ENCODE data around the gene VSIG10L2.

DNA sequence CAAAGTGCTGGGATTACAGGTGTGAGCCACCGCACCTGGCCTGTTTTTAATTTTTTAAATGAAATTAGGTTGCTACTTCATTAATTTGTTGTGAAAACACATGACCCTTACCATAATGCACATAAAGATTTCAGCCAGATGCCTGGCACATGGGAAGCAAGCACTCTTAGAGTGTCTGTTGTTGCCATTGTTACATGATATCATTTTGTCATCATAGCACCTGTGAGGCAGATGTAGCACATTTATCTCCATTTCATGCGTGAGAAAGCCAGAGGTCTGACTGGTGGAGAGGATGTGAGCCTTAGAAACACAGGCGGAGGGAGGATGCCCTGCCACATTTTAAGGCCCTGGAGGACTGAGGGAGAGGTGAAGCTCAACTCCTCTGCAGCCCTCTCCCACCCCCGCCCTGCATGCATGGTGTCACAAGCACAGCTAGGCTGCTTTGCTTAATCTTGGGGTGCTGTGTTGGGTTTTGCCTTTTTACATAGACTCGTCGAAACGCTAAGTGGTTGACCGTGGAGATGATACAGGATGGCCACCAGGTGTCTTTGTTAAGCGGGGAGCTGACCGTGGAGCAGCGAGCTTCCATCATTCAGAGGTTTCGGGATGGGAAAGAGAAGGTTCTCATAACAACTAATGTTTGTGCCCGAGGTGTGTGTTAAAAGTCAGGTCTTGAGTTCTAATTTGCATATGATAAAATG, 27.6 kb upstream of the VSIG10L2 start:
- TF ChIP-seq, protein P1, sequence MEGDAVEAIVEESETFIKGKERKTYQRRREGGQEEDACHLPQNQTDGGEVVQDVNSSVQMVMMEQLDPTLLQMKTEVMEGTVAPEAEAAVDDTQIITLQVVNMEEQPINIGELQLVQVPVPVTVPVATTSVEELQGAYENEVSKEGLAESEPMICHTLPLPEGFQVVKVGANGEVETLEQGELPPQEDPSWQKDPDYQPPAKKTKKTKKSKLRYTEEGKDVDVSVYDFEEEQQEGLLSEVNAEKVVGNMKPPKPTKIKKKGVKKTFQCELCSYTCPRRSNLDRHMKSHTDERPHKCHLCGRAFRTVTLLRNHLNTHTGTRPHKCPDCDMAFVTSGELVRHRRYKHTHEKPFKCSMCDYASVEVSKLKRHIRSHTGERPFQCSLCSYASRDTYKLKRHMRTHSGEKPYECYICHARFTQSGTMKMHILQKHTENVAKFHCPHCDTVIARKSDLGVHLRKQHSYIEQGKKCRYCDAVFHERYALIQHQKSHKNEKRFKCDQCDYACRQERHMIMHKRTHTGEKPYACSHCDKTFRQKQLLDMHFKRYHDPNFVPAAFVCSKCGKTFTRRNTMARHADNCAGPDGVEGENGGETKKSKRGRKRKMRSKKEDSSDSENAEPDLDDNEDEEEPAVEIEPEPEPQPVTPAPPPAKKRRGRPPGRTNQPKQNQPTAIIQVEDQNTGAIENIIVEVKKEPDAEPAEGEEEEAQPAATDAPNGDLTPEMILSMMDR (IDR thresholded peaks at IDR 0.05) = no peak; the same call in 1 of the 2 replicates
- no peak for TF ChIP-seq ZFX (IDR thresholded peaks at IDR 0.05; ENCODE audit: borderline replicate concordance)

All from 22Rv1 (cell line).